ENCODE measurements around the gene GLRX5. TPM values are rescaled to one million over a fixed set of nuclear protein-coding genes. Genes with fewer than 3 reads are reported as not detected.

The GLRX5 gene
- total and polyA plus RNA-seq, 2 experiments from 2014 or later: 91.4 to 130 TPM

- Mint-ChIP-seq H3K36me3 (ENCODE audit: low read depth) (peaks cover 19% of the 10 kb centered on the region; the same call in 2 of the 3 replicates), H3K27me3 (ENCODE audit: insufficient read depth, low read depth, poor library complexity) (peaks cover 3% of the 10 kb centered on the region), H3K9me3 (no peaks in the 10 kb centered on the region; the same call in 1 of the 3 replicates), H3K4me1 (peaks cover 4% of the 10 kb centered on the region), H3K27ac (no peak overlapping the region), H3K4me3 (no peak overlapping the region)
- Histone ChIP-seq H3K4me3 (no peak overlapping the region), H3F3A (replicated peaks; ENCODE audit: low read depth) (no peaks in the 10 kb centered on the region), H2AFZ (no peak overlapping the region), H3K4me2 (no peak overlapping the region), H3K27ac (ENCODE audit: low read depth) (no peak overlapping the region), H3K27me3 (ENCODE audit: insufficient read depth) (no peaks in the 10 kb centered on the region), H3K79me2 (replicated peaks; ENCODE audit: insufficient read depth) (peaks cover 44% of the 10 kb centered on the region), H3K36me3 (ENCODE audit: insufficient read depth) (no peaks in the 10 kb centered on the region), H3K9me2 (ENCODE audit: insufficient read depth) (no peaks in the 10 kb centered on the region), H3K4me1 (ENCODE audit: insufficient read depth) (no peaks in the 10 kb centered on the region), H4K20me1 (replicated peaks; ENCODE audit: insufficient read depth) (peaks cover 52% of the 10 kb centered on the region)
- TF ChIP-seq CTCF (conservative IDR thresholded peaks at IDR 0.05; ENCODE audit: low read depth in 2 of 2) (no peak), EZH2phosphoT487 (IDR thresholded peaks at IDR 0.05; ENCODE audit: unreplicated experiment) (no peak), ZNF114 (CRISPR knock-in tag; IDR thresholded peaks at IDR 0.05) (no peak), ZNF331 (CRISPR knock-in tag; IDR thresholded peaks at IDR 0.05; ENCODE audit: low read depth) (no peak), JUNB (IDR thresholded peaks at IDR 0.05; ENCODE audit: unreplicated experiment) (no peak), STAT1 (IDR thresholded peaks at IDR 0.05; ENCODE audit: unreplicated experiment) (no peak), CREB1 (CRISPR knock-in tag; IDR thresholded peaks at IDR 0.05; ENCODE audit: low read depth) (no peak), ETS1 (IDR thresholded peaks at IDR 0.05) (no peak), REST (IDR thresholded peaks at IDR 0.05; ENCODE audit: unreplicated experiment) (no peak), POLR2AphosphoS5 (IDR thresholded peaks at IDR 0.05; ENCODE audit: low read depth) (no peak), ZNF462 (CRISPR knock-in tag; IDR thresholded peaks at IDR 0.05) (no peak), NANOG (IDR thresholded peaks at IDR 0.05; ENCODE audit: borderline replicate concordance) (no peak), EZH2 (IDR thresholded peaks at IDR 0.05; ENCODE audit: low read depth, unreplicated experiment) (no peak)
- ATAC-seq: no peak
- no peak for DNase-seq (ENCODE audit: low spot score)
These were observed 10.8 kb downstream of the GLRX5 start for GRCh38 chr14:95545515-95546168.
